ENCODE data around the gene RPP25. TPM values are rescaled to one million over a fixed set of nuclear protein-coding genes. Genes with fewer than 3 reads are reported as not detected.

Gene RPP25
- total RNA-seq, 1 experiment from 2014 or later: 31.3 TPM

DNA sequence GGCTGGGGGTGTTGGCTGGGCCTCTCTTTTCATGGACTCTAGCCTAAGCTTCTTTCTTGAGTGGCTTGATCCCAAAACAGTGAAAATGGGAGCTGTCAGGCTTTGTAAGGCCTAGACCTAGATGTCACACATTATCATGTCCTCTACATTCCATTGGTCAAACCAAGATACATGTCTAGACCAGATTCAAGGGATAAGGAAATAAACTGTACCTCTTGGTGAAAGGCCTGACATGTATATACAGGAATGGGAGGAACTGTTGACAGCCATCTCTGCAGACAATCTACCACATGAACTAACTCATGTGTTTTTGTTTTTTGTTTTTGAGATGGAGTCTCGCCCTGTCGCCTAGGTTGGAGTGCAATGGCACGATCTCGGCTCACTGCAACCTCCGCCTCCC lies 11.1 kb upstream of the RPP25 start (continued):
- TF ChIP-seq, protein P1, sequence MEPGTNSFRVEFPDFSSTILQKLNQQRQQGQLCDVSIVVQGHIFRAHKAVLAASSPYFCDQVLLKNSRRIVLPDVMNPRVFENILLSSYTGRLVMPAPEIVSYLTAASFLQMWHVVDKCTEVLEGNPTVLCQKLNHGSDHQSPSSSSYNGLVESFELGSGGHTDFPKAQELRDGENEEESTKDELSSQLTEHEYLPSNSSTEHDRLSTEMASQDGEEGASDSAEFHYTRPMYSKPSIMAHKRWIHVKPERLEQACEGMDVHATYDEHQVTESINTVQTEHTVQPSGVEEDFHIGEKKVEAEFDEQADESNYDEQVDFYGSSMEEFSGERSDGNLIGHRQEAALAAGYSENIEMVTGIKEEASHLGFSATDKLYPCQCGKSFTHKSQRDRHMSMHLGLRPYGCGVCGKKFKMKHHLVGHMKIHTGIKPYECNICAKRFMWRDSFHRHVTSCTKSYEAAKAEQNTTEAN (CRISPR knock-in tag; IDR thresholded peaks at IDR 0.05): no peak
- TF ChIP-seq NR1H2 (CRISPR knock-in tag; IDR thresholded peaks at IDR 0.05) (no peak), CREB1 (CRISPR knock-in tag; IDR thresholded peaks at IDR 0.05) (no peak), ZNF263 (CRISPR knock-in tag; IDR thresholded peaks at IDR 0.05; ENCODE audit: low read depth) (no peak), MYBL2 (CRISPR knock-in tag; IDR thresholded peaks at IDR 0.05) (no peak), PRRX2 (CRISPR knock-in tag; IDR thresholded peaks at IDR 0.05) (no peak), FOXK1 (CRISPR knock-in tag; IDR thresholded peaks at IDR 0.05) (no peak)
- TF ChIP-seq, protein P2, sequence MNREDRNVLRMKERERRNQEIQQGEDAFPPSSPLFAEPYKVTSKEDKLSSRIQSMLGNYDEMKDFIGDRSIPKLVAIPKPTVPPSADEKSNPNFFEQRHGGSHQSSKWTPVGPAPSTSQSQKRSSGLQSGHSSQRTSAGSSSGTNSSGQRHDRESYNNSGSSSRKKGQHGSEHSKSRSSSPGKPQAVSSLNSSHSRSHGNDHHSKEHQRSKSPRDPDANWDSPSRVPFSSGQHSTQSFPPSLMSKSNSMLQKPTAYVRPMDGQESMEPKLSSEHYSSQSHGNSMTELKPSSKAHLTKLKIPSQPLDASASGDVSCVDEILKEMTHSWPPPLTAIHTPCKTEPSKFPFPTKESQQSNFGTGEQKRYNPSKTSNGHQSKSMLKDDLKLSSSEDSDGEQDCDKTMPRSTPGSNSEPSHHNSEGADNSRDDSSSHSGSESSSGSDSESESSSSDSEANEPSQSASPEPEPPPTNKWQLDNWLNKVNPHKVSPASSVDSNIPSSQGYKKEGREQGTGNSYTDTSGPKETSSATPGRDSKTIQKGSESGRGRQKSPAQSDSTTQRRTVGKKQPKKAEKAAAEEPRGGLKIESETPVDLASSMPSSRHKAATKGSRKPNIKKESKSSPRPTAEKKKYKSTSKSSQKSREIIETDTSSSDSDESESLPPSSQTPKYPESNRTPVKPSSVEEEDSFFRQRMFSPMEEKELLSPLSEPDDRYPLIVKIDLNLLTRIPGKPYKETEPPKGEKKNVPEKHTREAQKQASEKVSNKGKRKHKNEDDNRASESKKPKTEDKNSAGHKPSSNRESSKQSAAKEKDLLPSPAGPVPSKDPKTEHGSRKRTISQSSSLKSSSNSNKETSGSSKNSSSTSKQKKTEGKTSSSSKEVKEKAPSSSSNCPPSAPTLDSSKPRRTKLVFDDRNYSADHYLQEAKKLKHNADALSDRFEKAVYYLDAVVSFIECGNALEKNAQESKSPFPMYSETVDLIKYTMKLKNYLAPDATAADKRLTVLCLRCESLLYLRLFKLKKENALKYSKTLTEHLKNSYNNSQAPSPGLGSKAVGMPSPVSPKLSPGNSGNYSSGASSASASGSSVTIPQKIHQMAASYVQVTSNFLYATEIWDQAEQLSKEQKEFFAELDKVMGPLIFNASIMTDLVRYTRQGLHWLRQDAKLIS (CRISPR knock-in tag; IDR thresholded peaks at IDR 0.05; ENCODE audit: borderline replicate concordance): no peak
- TF ChIP-seq, protein P3, sequence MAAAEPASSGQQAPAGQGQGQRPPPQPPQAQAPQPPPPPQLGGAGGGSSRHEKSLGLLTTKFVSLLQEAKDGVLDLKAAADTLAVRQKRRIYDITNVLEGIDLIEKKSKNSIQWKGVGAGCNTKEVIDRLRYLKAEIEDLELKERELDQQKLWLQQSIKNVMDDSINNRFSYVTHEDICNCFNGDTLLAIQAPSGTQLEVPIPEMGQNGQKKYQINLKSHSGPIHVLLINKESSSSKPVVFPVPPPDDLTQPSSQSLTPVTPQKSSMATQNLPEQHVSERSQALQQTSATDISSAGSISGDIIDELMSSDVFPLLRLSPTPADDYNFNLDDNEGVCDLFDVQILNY (CRISPR knock-in tag; IDR thresholded peaks at IDR 0.05): no peak
- TF ChIP-seq, protein P4, sequence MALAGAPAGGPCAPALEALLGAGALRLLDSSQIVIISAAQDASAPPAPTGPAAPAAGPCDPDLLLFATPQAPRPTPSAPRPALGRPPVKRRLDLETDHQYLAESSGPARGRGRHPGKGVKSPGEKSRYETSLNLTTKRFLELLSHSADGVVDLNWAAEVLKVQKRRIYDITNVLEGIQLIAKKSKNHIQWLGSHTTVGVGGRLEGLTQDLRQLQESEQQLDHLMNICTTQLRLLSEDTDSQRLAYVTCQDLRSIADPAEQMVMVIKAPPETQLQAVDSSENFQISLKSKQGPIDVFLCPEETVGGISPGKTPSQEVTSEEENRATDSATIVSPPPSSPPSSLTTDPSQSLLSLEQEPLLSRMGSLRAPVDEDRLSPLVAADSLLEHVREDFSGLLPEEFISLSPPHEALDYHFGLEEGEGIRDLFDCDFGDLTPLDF (CRISPR knock-in tag; IDR thresholded peaks at IDR 0.05): no peak

DNA sequence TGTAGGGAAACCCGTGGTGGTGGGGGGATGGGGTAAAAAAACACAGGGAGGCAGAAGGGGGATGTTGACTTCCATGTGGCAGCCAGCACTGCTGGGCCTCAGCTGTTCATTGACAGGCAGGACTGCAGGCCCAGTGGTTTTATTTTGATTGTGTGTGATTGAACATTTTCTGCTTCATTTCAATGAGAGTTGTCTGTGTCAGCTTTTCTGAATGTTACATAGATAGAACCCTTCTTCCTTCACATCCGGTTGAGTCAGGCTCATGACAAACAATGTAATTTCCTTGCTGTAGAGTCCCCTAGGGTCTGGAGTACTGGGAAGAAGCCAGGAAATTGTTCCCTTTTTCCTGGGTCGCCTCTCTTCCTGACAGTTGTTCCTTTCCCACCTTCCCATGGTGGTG lies 8.2 kb upstream of the RPP25 start:
- H3K27ac Mint-ChIP-seq: no peak overlapping the region; the same call in 1 of the 2 replicates
- ATAC-seq (no peak), DNase-seq (ENCODE audit: low spot score) (no peak)
- no peaks in the 10 kb centered on the region for H3K9me3 Mint-ChIP-seq
- no peak overlapping the region for H3K4me3 Mint-ChIP-seq
- H3K27me3 Mint-ChIP-seq (ENCODE audit: low read depth): peaks cover 21% of the 10 kb centered on the region
- H3K4me1 Mint-ChIP-seq: peaks cover 20% of the 10 kb centered on the region
- ChIA-PET POLR2A (interaction anchor here (0.5 kb wide), 1 partner anchor 86 kb away, joined by 3 read pairs; no protein-coding TSS in a partner anchor), CTCF (interaction anchor here (0.8 to 1.3 kb wide), 3 partner anchors 14 to 59 kb away, joined by 3 to 8 read pairs (median 3); partner anchors contain the start of genes PPCDC and SCAMP5)
- no peaks in the 10 kb centered on the region for H3K36me3 Mint-ChIP-seq
- TF ChIP-seq RELA (CRISPR knock-in tag; IDR thresholded peaks at IDR 0.05; ENCODE audit: borderline replicate concordance) (no peak), ZNF396 (CRISPR knock-in tag; IDR thresholded peaks at IDR 0.05; ENCODE audit: borderline replicate concordance) (no peak), SP1 (CRISPR knock-in tag; conservative IDR thresholded peaks at IDR 0.05) (no peak), EMX1 (CRISPR knock-in tag; IDR thresholded peaks at IDR 0.05) (no peak), OVOL2 (CRISPR knock-in tag; IDR thresholded peaks at IDR 0.05; ENCODE audit: borderline replicate concordance) (no peak), CREM (CRISPR knock-in tag; IDR thresholded peaks at IDR 0.05) (no peak), RORB (CRISPR knock-in tag; IDR thresholded peaks at IDR 0.05) (no peak), CREB1 (CRISPR knock-in tag; IDR thresholded peaks at IDR 0.05) (no peak), NFATC4 (CRISPR knock-in tag; IDR thresholded peaks at IDR 0.05) (no peak), ELF4 (CRISPR knock-in tag; IDR thresholded peaks at IDR 0.05; ENCODE audit: low read depth) (no peak)
- TF ChIP-seq, protein P5, sequence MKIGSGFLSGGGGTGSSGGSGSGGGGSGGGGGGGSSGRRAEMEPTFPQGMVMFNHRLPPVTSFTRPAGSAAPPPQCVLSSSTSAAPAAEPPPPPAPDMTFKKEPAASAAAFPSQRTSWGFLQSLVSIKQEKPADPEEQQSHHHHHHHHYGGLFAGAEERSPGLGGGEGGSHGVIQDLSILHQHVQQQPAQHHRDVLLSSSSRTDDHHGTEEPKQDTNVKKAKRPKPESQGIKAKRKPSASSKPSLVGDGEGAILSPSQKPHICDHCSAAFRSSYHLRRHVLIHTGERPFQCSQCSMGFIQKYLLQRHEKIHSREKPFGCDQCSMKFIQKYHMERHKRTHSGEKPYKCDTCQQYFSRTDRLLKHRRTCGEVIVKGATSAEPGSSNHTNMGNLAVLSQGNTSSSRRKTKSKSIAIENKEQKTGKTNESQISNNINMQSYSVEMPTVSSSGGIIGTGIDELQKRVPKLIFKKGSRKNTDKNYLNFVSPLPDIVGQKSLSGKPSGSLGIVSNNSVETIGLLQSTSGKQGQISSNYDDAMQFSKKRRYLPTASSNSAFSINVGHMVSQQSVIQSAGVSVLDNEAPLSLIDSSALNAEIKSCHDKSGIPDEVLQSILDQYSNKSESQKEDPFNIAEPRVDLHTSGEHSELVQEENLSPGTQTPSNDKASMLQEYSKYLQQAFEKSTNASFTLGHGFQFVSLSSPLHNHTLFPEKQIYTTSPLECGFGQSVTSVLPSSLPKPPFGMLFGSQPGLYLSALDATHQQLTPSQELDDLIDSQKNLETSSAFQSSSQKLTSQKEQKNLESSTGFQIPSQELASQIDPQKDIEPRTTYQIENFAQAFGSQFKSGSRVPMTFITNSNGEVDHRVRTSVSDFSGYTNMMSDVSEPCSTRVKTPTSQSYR (CRISPR knock-in tag; IDR thresholded peaks at IDR 0.05): no peak
- TF ChIP-seq, protein P6, sequence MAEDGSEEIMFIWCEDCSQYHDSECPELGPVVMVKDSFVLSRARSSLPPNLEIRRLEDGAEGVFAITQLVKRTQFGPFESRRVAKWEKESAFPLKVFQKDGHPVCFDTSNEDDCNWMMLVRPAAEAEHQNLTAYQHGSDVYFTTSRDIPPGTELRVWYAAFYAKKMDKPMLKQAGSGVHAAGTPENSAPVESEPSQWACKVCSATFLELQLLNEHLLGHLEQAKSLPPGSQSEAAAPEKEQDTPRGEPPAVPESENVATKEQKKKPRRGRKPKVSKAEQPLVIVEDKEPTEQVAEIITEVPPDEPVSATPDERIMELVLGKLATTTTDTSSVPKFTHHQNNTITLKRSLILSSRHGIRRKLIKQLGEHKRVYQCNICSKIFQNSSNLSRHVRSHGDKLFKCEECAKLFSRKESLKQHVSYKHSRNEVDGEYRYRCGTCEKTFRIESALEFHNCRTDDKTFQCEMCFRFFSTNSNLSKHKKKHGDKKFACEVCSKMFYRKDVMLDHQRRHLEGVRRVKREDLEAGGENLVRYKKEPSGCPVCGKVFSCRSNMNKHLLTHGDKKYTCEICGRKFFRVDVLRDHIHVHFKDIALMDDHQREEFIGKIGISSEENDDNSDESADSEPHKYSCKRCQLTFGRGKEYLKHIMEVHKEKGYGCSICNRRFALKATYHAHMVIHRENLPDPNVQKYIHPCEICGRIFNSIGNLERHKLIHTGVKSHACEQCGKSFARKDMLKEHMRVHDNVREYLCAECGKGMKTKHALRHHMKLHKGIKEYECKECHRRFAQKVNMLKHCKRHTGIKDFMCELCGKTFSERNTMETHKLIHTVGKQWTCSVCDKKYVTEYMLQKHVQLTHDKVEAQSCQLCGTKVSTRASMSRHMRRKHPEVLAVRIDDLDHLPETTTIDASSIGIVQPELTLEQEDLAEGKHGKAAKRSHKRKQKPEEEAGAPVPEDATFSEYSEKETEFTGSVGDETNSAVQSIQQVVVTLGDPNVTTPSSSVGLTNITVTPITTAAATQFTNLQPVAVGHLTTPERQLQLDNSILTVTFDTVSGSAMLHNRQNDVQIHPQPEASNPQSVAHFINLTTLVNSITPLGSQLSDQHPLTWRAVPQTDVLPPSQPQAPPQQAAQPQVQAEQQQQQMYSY (CRISPR knock-in tag; IDR thresholded peaks at IDR 0.05): no peak
- TF ChIP-seq, protein P4 (CRISPR knock-in tag; IDR thresholded peaks at IDR 0.05): no peak
- TF ChIP-seq, protein P7, sequence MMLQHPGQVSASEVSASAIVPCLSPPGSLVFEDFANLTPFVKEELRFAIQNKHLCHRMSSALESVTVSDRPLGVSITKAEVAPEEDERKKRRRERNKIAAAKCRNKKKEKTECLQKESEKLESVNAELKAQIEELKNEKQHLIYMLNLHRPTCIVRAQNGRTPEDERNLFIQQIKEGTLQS (CRISPR knock-in tag; conservative IDR thresholded peaks at IDR 0.05): no peak

Measured in WTC11 (cell line).